ENCODE data around the gene KRTAP10-12.

DNA sequence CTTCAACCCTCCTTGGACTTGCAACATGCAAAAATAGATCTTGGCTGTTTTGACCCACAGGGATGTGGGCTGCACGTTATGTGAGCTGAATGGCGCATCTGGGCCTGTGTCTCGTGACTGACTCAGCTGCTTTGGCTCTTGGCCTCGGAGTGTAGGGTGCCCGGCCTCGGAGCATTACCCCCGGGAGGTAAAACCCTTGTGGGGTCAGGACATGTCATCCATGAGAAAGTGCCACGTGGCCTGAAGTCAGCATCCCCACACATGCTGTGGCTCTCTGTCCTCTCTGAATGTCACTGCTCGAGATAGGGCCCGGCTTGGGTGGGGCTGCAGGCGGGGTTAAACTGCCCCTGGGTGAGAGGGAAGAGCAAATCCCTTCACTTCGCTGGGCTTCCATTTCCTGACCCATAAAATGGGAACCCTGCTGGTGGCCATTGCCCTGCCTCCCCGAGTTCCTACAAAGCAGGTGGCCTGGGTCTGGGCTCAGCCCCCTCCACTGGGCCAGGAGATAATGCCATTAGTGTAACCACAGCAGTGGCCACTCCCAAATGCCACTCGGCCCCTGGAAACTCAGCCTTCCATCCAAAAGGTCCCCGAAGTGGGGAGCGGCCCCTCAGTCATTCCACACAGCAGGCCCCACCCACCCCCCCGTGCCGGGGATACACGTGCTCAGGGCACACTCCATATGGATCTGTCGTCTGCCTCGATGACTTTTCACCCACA is 37.2 kb downstream of the KRTAP10-12 start:
- TF ChIP-seq POLR2AphosphoS5 (IDR thresholded peaks at IDR 0.05; ENCODE audit: low read depth, low read length) (no peak), POLR2A (IDR thresholded peaks at IDR 0.05; ENCODE audit: low read depth, low read length) (no peak), POU2F2 (IDR thresholded peaks at IDR 0.05; ENCODE audit: low read depth, low read length) (no peak), SPI1 (IDR thresholded peaks at IDR 0.05; ENCODE audit: low read depth, low read length) (no peak)
